Measurements from ENCODE around the gene AP1G2.

GRCh38 chr14:23543403-23543802 is 24.2 kb downstream of the AP1G2 start:
- TF ChIP-seq, protein P1, sequence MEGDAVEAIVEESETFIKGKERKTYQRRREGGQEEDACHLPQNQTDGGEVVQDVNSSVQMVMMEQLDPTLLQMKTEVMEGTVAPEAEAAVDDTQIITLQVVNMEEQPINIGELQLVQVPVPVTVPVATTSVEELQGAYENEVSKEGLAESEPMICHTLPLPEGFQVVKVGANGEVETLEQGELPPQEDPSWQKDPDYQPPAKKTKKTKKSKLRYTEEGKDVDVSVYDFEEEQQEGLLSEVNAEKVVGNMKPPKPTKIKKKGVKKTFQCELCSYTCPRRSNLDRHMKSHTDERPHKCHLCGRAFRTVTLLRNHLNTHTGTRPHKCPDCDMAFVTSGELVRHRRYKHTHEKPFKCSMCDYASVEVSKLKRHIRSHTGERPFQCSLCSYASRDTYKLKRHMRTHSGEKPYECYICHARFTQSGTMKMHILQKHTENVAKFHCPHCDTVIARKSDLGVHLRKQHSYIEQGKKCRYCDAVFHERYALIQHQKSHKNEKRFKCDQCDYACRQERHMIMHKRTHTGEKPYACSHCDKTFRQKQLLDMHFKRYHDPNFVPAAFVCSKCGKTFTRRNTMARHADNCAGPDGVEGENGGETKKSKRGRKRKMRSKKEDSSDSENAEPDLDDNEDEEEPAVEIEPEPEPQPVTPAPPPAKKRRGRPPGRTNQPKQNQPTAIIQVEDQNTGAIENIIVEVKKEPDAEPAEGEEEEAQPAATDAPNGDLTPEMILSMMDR (IDR thresholded peaks at IDR 0.05; ENCODE audit: low read depth, low read length, missing input control): no peak
- TF ChIP-seq MAX (IDR thresholded peaks at IDR 0.05) (no peak), ZBTB33 (IDR thresholded peaks at IDR 0.05) (no peak)
